WTC11 (cell line): ENCODE data around the gene UBE2K.

ENCODE experiments used
- CDX4 ChIP-seq: fragments of 250-450 bp; sonication (Bioruptor Pico); IDR thresholded peaks from 2 replicates; pipeline ENCODE4 v1.9.0; 2021; ENCODE audit warnings: moderate library complexity, mild to moderate bottlenecking, inconsistent platforms, borderline replicate concordance
- CREB1 ChIP-seq: sonication (generic); formaldehyde crosslinking; IDR thresholded peaks from 2 replicates; pipeline ENCODE4 v1.8.0; 2023; ENCODE audit warnings: mild to moderate bottlenecking, missing genetic modification reagents
- CREM ChIP-seq: sonication (generic); formaldehyde crosslinking; IDR thresholded peaks from 2 replicates; pipeline ENCODE4 v1.8.1; 2022; ENCODE audit warnings: mild to moderate bottlenecking, missing genetic modification reagents, moderate library complexity
- E2F4 ChIP-seq: sonication (generic); formaldehyde crosslinking; IDR thresholded peaks from 2 replicates; pipeline ENCODE4 v1.8.1; 2022; ENCODE audit warnings: low read depth, mild to moderate bottlenecking, moderate library complexity, missing genetic modification reagents, borderline replicate concordance
- HMGXB4 ChIP-seq: sonication (generic); formaldehyde crosslinking; IDR thresholded peaks from 2 replicates; pipeline ENCODE4 v1.8.1; 2023; ENCODE audit warnings: mild to moderate bottlenecking, moderate library complexity, missing genetic modification reagents
- JUN ChIP-seq: sonication (generic); formaldehyde crosslinking; IDR thresholded peaks from 2 replicates; pipeline ENCODE4 v1.8.0; 2023; ENCODE audit warnings: mild to moderate bottlenecking, missing genetic modification reagents
- NFYB ChIP-seq: sonication (generic); formaldehyde crosslinking; conservative IDR thresholded peaks from 2 replicates; pipeline ENCODE4 v1.8.0; 2022; ENCODE audit warnings: low read depth, missing genetic modification reagents
- ZNF263 ChIP-seq: sonication (generic); formaldehyde crosslinking; IDR thresholded peaks from 2 replicates; pipeline ENCODE4 v1.8.1; 2022; ENCODE audit warnings: low read depth, mild to moderate bottlenecking, moderate library complexity, missing genetic modification reagents
- ZNF317 ChIP-seq: sonication (generic); formaldehyde crosslinking; IDR thresholded peaks from 2 replicates; pipeline ENCODE4 v1.8.1; 2023; ENCODE audit warnings: low read depth, mild to moderate bottlenecking, moderate library complexity, missing genetic modification reagents, borderline replicate concordance
- TF ChIP-seq, protein P1 (sequence below): fragments of 200-600 bp; IDR thresholded peaks from 2 replicates; pipeline ENCODE4 v1.8.0; 2022; ENCODE audit warnings: antibody characterized with exemption
- TF ChIP-seq, protein P2 (sequence below): sonication (generic); formaldehyde crosslinking; IDR thresholded peaks from 2 replicates; pipeline ENCODE4 v1.8.1; 2023; ENCODE audit warnings: mild to moderate bottlenecking, missing genetic modification reagents
- TF ChIP-seq, protein P3 (sequence below): sonication (generic); formaldehyde crosslinking; IDR thresholded peaks from 2 replicates; pipeline ENCODE4 v1.8.0; 2022; ENCODE audit warnings: mild to moderate bottlenecking, missing genetic modification reagents

DNA sequence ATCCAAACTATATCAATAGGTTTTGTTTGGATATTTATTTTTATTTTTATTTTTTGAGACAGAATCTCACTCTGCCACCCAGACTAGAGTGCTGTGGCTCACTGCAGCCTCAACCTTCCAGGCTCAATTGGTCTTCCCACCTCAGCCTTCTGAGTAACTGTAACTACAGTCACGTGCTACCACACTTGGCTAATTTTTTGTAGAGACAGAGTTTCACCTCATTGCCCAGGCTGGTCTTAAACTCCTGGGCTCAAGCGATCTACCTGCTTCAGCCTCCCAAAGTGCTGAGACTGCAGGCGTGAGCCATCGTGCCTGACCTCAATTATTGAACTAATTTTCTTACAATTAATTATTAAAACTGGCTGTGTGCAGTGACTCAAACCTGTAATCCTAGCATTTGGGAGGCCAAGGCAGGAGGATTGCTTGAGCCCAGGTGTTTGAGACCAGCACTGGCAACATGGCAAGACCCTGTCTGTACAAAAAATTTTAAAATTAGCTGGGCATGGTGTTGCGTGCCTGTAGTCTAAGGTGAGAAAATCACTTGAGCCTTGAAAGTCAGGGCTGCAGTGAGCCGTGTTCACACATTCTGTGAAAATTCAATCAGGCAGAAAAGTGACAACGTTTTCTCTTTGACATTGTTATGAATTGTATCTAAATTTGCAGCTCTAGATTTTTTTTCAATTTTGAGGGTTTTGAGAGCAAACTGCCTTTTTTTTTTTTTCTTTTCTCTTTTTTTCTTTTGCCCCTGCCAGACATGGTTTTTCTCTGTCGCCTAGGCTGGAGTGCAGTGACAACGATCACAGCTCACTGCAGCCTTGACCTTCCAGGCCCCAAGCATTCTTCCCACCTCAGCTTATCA lies 66.0 kb downstream of the UBE2K start:
- TF ChIP-seq, protein P1, sequence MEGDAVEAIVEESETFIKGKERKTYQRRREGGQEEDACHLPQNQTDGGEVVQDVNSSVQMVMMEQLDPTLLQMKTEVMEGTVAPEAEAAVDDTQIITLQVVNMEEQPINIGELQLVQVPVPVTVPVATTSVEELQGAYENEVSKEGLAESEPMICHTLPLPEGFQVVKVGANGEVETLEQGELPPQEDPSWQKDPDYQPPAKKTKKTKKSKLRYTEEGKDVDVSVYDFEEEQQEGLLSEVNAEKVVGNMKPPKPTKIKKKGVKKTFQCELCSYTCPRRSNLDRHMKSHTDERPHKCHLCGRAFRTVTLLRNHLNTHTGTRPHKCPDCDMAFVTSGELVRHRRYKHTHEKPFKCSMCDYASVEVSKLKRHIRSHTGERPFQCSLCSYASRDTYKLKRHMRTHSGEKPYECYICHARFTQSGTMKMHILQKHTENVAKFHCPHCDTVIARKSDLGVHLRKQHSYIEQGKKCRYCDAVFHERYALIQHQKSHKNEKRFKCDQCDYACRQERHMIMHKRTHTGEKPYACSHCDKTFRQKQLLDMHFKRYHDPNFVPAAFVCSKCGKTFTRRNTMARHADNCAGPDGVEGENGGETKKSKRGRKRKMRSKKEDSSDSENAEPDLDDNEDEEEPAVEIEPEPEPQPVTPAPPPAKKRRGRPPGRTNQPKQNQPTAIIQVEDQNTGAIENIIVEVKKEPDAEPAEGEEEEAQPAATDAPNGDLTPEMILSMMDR = no peak
- TF ChIP-seq ZNF317 (CRISPR knock-in tag) = no peak
- no peak for TF ChIP-seq CREM (CRISPR knock-in tag)
- TF ChIP-seq, protein P2, sequence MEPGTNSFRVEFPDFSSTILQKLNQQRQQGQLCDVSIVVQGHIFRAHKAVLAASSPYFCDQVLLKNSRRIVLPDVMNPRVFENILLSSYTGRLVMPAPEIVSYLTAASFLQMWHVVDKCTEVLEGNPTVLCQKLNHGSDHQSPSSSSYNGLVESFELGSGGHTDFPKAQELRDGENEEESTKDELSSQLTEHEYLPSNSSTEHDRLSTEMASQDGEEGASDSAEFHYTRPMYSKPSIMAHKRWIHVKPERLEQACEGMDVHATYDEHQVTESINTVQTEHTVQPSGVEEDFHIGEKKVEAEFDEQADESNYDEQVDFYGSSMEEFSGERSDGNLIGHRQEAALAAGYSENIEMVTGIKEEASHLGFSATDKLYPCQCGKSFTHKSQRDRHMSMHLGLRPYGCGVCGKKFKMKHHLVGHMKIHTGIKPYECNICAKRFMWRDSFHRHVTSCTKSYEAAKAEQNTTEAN = no peak
- no peak for TF ChIP-seq CREB1
- TF ChIP-seq JUN (CRISPR knock-in tag) = no peak
- TF ChIP-seq, protein P3, sequence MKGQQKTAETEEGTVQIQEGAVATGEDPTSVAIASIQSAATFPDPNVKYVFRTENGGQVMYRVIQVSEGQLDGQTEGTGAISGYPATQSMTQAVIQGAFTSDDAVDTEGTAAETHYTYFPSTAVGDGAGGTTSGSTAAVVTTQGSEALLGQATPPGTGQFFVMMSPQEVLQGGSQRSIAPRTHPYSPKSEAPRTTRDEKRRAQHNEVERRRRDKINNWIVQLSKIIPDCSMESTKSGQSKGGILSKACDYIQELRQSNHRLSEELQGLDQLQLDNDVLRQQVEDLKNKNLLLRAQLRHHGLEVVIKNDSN = no peak
- no peak for TF ChIP-seq HMGXB4
- TF ChIP-seq E2F4 (CRISPR knock-in tag) = no peak
- no peak for TF ChIP-seq NFYB (CRISPR knock-in tag)
- TF ChIP-seq ZNF263 (CRISPR knock-in tag) = no peak
- no peak for TF ChIP-seq CDX4 (CRISPR knock-in tag)
